Measurements from ENCODE around the gene ANGEL1. TPM values are rescaled to one million over a fixed set of nuclear protein-coding genes. Genes with fewer than 3 reads are reported as not detected.

Gene ANGEL1
- total and polyA plus RNA-seq, 9 of the 15 experiments (the other 6 are each of a cell fraction or from before 2014, with no cell fraction given) = 2.1 to 22.2 (median 7.3) TPM

- TF ChIP-seq ATF3 (IDR thresholded peaks at IDR 0.05) (no peak), ATF3 (CRISPR knock-in tag; conservative IDR thresholded peaks at IDR 0.05) (no peak), GTF2B (IDR thresholded peaks at IDR 0.05; ENCODE audit: extremely low read depth, insufficient read length) (no peak), SPI1 (IDR thresholded peaks at IDR 0.05; ENCODE audit: borderline replicate concordance, low read depth, low read length) (no peak), CUX1 (CRISPR knock-in tag; IDR thresholded peaks at IDR 0.05) (no peak), ZNF347 (CRISPR knock-in tag; IDR thresholded peaks at IDR 0.05; ENCODE audit: low read depth) (no peak), ZBTB40 (IDR thresholded peaks at IDR 0.05) (no peak), ZBTB40 (CRISPR knock-in tag; IDR thresholded peaks at IDR 0.05) (no peak), NCOA4 (IDR thresholded peaks at IDR 0.05; ENCODE audit: partially characterized antibody) (no peak)
Measured at GRCh38 chr14:76755610-76756370, 56.9 kb downstream of the ANGEL1 start (continued).

All from K562 (cell line).